GM12801 (cell line): Measurements from ENCODE around the gene MLLT6.

Experiments
- CTCF ChIP-seq: IDR thresholded peaks from one replicate; pipeline ENCODE4 v1.5.1; 2011; ENCODE audit warnings: control low read depth; ENCODE audit not compliant: insufficient read length; ENCODE audit errors: extremely low read depth

MLLT6 gene

GRCh38 chr17:38707678-38708351, 2.7 kb downstream of the MLLT6 start:
- no peak for TF ChIP-seq CTCF

- TF ChIP-seq CTCF, result no peak
Measured at GRCh38 chr17:38709104-38709820, 4.2 kb downstream of the MLLT6 start.

GRCh38 chr17:38709864-38710603, 5.0 kb downstream of the MLLT6 start:
- no peak for TF ChIP-seq CTCF

GRCh38 chr17:38710604-38710962, 5.5 kb downstream of the MLLT6 start:
- TF ChIP-seq CTCF, result no peak

- TF ChIP-seq CTCF, result no peak
Measured at GRCh38 chr17:38710985-38711384, 5.9 kb downstream of the MLLT6 start.

GRCh38 chr17:38711792-38712571, 6.9 kb downstream of the MLLT6 start:
- no peak for TF ChIP-seq CTCF

- TF ChIP-seq CTCF, result no peak
Measured at GRCh38 chr17:38712593-38712992, 7.5 kb downstream of the MLLT6 start.
